HUES48 (cell line): ENCODE results near the gene APOM.

Source experiments
- H3K27ac ChIP-seq: one replicate; pipeline ENCODE4 v1.7.0; 2013; ENCODE audit warnings: low read depth, low read length, inconsistent platforms
- H3K27me3 ChIP-seq: 2 replicates; pipeline ENCODE4 v1.6.1; 2013; ENCODE audit warnings: mild to moderate bottlenecking, low read length; ENCODE audit not compliant: control insufficient read depth, insufficient read depth
- H3K36me3 ChIP-seq: 2 replicates; pipeline ENCODE4 v1.6.1; 2013; ENCODE audit warnings: low read length; ENCODE audit not compliant: control insufficient read depth, insufficient read depth
- H3K4me1 ChIP-seq: 2 replicates; pipeline ENCODE4 v1.6.1; 2013; ENCODE audit warnings: mild to moderate bottlenecking, low read length; ENCODE audit not compliant: control insufficient read depth, insufficient read depth
- H3K4me3 ChIP-seq: 2 replicates; pipeline ENCODE4 v1.5.1; 2013; ENCODE audit warnings: mild to moderate bottlenecking, low read depth, low read length
- H3K9ac ChIP-seq: 2 replicates; pipeline ENCODE4 v1.6.1; 2013; ENCODE audit warnings: mild to moderate bottlenecking, low read depth, low read length, moderate library complexity
- H3K9me3 ChIP-seq: 2 replicates; pipeline ENCODE4 v1.6.1; 2013; ENCODE audit warnings: low read length; ENCODE audit not compliant: control insufficient read depth, insufficient read depth

Gene APOM

GRCh38 chr6:31687860-31688693 is 32.4 kb downstream of the APOM start:
- peaks cover 71% of the 10 kb centered on the region for H3K36me3 ChIP-seq
- H3K4me1 ChIP-seq: peaks cover 7% of the 10 kb centered on the region; the same call in 1 of the 2 replicates
- H3K27ac ChIP-seq: no peak overlapping the region
- H3K4me3 ChIP-seq: no peak overlapping the region
- H3K9ac ChIP-seq: no peak overlapping the region
- H3K27me3 ChIP-seq: no peaks in the 10 kb centered on the region
- no peaks in the 10 kb centered on the region for H3K9me3 ChIP-seq

- Histone ChIP-seq H3K36me3 (peaks cover 82% of the 10 kb centered on the region), H3K9me3 (no peaks in the 10 kb centered on the region), H3K4me1 (peaks cover 4% of the 10 kb centered on the region; the same call in 1 of the 2 replicates), H3K9ac (no peak overlapping the region), H3K27ac (peak overlapping the region; percentile 14), H3K27me3 (no peaks in the 10 kb centered on the region), H3K4me3 (no peak overlapping the region)
Measured at GRCh38 chr6:31689249-31690110, 33.8 kb downstream of the APOM start.

GRCh38 chr6:31690231-31691077 is 34.8 kb downstream of the APOM start:
- peak overlapping the region; percentile 59 for H3K27ac ChIP-seq
- H3K36me3 ChIP-seq: peaks cover 90% of the 10 kb centered on the region

GRCh38 chr6:31691078-31691463 is 35.4 kb downstream of the APOM start:
- no peaks in the 10 kb centered on the region for H3K9me3 ChIP-seq
- H3K27ac ChIP-seq: peak overlapping the region; percentile 59
- H3K4me3 ChIP-seq: no peak overlapping the region
- no peak overlapping the region for H3K9ac ChIP-seq
- peaks cover 86% of the 10 kb centered on the region for H3K36me3 ChIP-seq
- H3K27me3 ChIP-seq: no peaks in the 10 kb centered on the region
- H3K4me1 ChIP-seq: peaks cover 4% of the 10 kb centered on the region; the same call in 1 of the 2 replicates

More at GRCh38 chr6:31690231-31691077, 34.8 kb downstream of the APOM start:
- H3K9ac ChIP-seq: no peak overlapping the region
- H3K9me3 ChIP-seq: no peaks in the 10 kb centered on the region
- no peak overlapping the region for H3K4me3 ChIP-seq
- peaks cover 4% of the 10 kb centered on the region; the same call in 1 of the 2 replicates for H3K4me1 ChIP-seq
- H3K27me3 ChIP-seq: no peaks in the 10 kb centered on the region

- no peak overlapping the region for H3K4me3 ChIP-seq
- H3K27me3 ChIP-seq: no peaks in the 10 kb centered on the region
- H3K27ac ChIP-seq: no peak overlapping the region
- no peaks in the 10 kb centered on the region for H3K9me3 ChIP-seq
- no peak overlapping the region for H3K9ac ChIP-seq
- H3K36me3 ChIP-seq: peaks cover 85% of the 10 kb centered on the region
- H3K4me1 ChIP-seq: peaks cover 4% of the 10 kb centered on the region; the same call in 1 of the 2 replicates
Measured at GRCh38 chr6:31691564-31692108, 35.9 kb downstream of the APOM start.

GRCh38 chr6:31692353-31692752 is 36.7 kb downstream of the APOM start:
- peaks cover 4% of the 10 kb centered on the region; the same call in 1 of the 2 replicates for H3K4me1 ChIP-seq
- no peaks in the 10 kb centered on the region for H3K9me3 ChIP-seq
- H3K27me3 ChIP-seq: no peaks in the 10 kb centered on the region
- no peak overlapping the region for H3K9ac ChIP-seq
- no peak overlapping the region for H3K4me3 ChIP-seq
- H3K36me3 ChIP-seq: peaks cover 83% of the 10 kb centered on the region
- no peak overlapping the region for H3K27ac ChIP-seq

GRCh38 chr6:31692886-31693285 is 37.2 kb downstream of the APOM start:
- H3K27me3 ChIP-seq: no peaks in the 10 kb centered on the region
- no peak overlapping the region for H3K27ac ChIP-seq
- no peak overlapping the region for H3K9ac ChIP-seq
- H3K4me3 ChIP-seq: no peak overlapping the region
- peaks cover 78% of the 10 kb centered on the region for H3K36me3 ChIP-seq
- peaks cover 4% of the 10 kb centered on the region; the same call in 1 of the 2 replicates for H3K4me1 ChIP-seq
- H3K9me3 ChIP-seq: no peaks in the 10 kb centered on the region

- Histone ChIP-seq H3K9ac (no peak overlapping the region), H3K4me1 (no peaks in the 10 kb centered on the region; the same call in 1 of the 2 replicates), H3K9me3 (no peaks in the 10 kb centered on the region), H3K4me3 (no peak overlapping the region), H3K27ac (no peak overlapping the region), H3K27me3 (no peaks in the 10 kb centered on the region), H3K36me3 (peaks cover 72% of the 10 kb centered on the region)
Measured at GRCh38 chr6:31693535-31693934, 37.8 kb downstream of the APOM start.

- no peak overlapping the region for H3K4me3 ChIP-seq
- H3K36me3 ChIP-seq: peaks cover 52% of the 10 kb centered on the region
- H3K27me3 ChIP-seq: no peaks in the 10 kb centered on the region
- no peaks in the 10 kb centered on the region for H3K9me3 ChIP-seq
- 0 out of 2 replicates have a peak, but pooled peaks cover 7% of the 10 kb centered on the region for H3K4me1 ChIP-seq
- no peak overlapping the region for H3K9ac ChIP-seq
- H3K27ac ChIP-seq: no peak overlapping the region
Measured at GRCh38 chr6:31697555-31697954, 41.9 kb downstream of the APOM start.

GRCh38 chr6:31700740-31701401 is 45.2 kb downstream of the APOM start:
- Histone ChIP-seq H3K9ac (no peak overlapping the region), H3K4me1 (0 out of 2 replicates have a peak, but pooled peaks cover 7% of the 10 kb centered on the region), H3K27ac (no peak overlapping the region)

More at GRCh38 chr6:31700740-31701401, 45.2 kb downstream of the APOM start:
- H3K9me3 ChIP-seq: no peaks in the 10 kb centered on the region
- H3K36me3 ChIP-seq: peaks cover 28% of the 10 kb centered on the region
- H3K4me3 ChIP-seq: no peak overlapping the region
- no peaks in the 10 kb centered on the region for H3K27me3 ChIP-seq
